Mucosa of rectum (tissue), 2 donors: ENCODE results near the gene UMODL1.
A peak's percentile ranks its signal among the peaks of the same experiment; 100 is the strongest.

ENCODE experiments used
- H3K27ac ChIP-seq, 2 donors: one replicate each; pipeline ENCODE4 v1.7.0; 2013; ENCODE audit warnings: inconsistent platforms in 2 of 2, low read depth in 2 of 2, low read length in 2 of 2
- H3K27me3 ChIP-seq, 2 donors: one replicate each; pipeline ENCODE4 v1.7.0; 2013; ENCODE audit warnings: low read length in 2 of 2; ENCODE audit not compliant: control insufficient read depth in 2 of 2, insufficient read depth in 2 of 2
- H3K36me3 ChIP-seq, 2 donors: one replicate each; pipeline ENCODE4 v1.7.0; 2013; ENCODE audit warnings: low read length in 2 of 2; ENCODE audit not compliant: control insufficient read depth in 2 of 2, insufficient read depth in 2 of 2
- H3K4me1 ChIP-seq, 2 donors: one replicate each; pipeline ENCODE4 v1.7.0; 2013; ENCODE audit warnings: low read length in 2 of 2, mild to moderate bottlenecking in 1 of 2; ENCODE audit not compliant: control insufficient read depth in 2 of 2, insufficient read depth in 2 of 2
- H3K4me3 ChIP-seq, 2 donors: one replicate each; pipeline ENCODE4 v1.7.0; 2013; ENCODE audit warnings: low read length in 2 of 2
- H3K9ac ChIP-seq, 2 donors: one replicate each; pipeline ENCODE4 v1.7.0; 2013; ENCODE audit warnings: low read length in 2 of 2, low read depth in 1 of 2, mild to moderate bottlenecking in 1 of 2
- H3K9me3 ChIP-seq, 2 donors: one replicate each; pipeline ENCODE4 v1.7.0; 2013; ENCODE audit warnings: low read length in 2 of 2; ENCODE audit not compliant: control insufficient read depth in 2 of 2
- donor health status: healthy.
- donor health status: Normal muscosa, but diverticular disease.

UMODL1 gene

DNA sequence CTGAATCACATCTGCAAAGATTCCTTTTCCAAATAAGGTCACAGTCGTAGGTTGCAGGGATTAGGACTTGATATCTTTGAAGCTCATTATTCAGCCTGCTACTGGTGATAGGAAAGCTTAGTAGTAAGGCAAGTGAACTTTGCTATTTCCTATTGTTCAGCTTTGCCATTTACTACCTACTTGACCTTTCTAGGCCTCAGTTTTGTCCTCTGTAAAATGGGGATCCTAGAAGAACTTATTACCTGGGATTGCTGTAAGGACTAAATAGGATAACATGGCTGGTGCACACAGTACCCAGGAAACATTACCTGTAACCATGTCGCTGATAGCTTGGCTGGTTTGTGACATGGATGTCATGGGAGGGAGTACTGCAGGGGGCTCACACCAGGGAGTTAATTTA lies 24.5 kb downstream of the UMODL1 start:
- no peaks in the 10 kb centered on the region for H3K27me3 ChIP-seq
- H3K4me3 ChIP-seq = no peak overlapping the region
- H3K9me3 ChIP-seq = peaks cover 0 to 7% of the 10 kb centered on the region in 2 donors
- no peaks in the 10 kb centered on the region for H3K36me3 ChIP-seq
- H3K4me1 ChIP-seq = peaks cover 9 to 17% of the 10 kb centered on the region in 2 donors
- H3K27ac ChIP-seq = no peak overlapping the region
- no peak overlapping the region for H3K9ac ChIP-seq

DNA sequence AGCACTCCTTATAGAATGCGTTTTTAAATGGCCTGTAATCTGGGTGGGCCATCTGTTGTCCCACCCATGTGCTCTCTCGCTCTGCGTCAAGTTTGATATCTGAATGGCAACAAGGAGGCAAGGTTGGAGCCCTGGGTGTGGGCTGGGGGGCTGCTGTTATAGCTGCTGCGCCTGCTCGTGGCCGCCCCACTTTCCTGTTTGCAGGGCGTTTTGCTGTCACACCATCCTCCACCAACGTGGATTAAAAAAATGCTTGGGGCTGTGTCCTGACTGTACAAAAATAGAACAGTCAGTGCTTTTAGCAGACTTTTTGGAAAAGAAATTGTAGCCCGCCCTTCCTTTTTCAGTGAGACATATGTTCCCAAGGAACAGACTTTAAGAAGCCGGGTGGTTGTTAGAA lies 25.4 kb downstream of the UMODL1 start:
- no peak overlapping the region for H3K27ac ChIP-seq
- H3K9ac ChIP-seq = no peak overlapping the region
- peaks cover 14 to 23% of the 10 kb centered on the region in 2 donors for H3K4me1 ChIP-seq
- H3K36me3 ChIP-seq = no peaks in the 10 kb centered on the region
- H3K4me3 ChIP-seq = no peak overlapping the region
- H3K9me3 ChIP-seq = peaks cover 0 to 7% of the 10 kb centered on the region in 2 donors
- no peaks in the 10 kb centered on the region for H3K27me3 ChIP-seq

DNA sequence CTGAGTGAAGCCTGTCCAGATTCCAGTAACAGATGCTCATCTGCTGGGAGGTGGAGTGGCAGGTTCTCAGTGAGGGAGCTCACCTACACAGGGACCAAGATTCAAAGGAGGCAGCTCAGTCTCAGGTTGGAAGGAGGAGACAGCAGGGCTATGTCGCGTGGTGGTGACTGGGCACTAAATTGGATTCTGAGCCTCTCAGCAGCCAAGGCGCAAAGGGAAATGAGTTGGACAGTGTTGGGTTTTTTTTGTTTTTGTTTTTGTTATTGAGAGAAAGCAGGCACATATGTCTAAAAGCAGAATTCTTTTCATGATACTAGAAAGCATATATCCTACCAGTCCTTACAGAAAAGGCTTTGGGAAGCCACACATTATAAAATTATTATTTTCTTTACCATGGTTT lies 26.2 kb downstream of the UMODL1 start:
- H3K27me3 ChIP-seq = no peaks in the 10 kb centered on the region
- no peak overlapping the region for H3K4me3 ChIP-seq
- no peaks in the 10 kb centered on the region for H3K36me3 ChIP-seq
- H3K27ac ChIP-seq = peak overlapping the region; percentile 78 to 86
- peaks cover 21 to 31% of the 10 kb centered on the region in 2 donors for H3K4me1 ChIP-seq
- H3K9me3 ChIP-seq = peaks cover 0 to 7% of the 10 kb centered on the region in 2 donors
- H3K9ac ChIP-seq = peak overlapping the region in 1 of 2 donors; percentile 9

DNA sequence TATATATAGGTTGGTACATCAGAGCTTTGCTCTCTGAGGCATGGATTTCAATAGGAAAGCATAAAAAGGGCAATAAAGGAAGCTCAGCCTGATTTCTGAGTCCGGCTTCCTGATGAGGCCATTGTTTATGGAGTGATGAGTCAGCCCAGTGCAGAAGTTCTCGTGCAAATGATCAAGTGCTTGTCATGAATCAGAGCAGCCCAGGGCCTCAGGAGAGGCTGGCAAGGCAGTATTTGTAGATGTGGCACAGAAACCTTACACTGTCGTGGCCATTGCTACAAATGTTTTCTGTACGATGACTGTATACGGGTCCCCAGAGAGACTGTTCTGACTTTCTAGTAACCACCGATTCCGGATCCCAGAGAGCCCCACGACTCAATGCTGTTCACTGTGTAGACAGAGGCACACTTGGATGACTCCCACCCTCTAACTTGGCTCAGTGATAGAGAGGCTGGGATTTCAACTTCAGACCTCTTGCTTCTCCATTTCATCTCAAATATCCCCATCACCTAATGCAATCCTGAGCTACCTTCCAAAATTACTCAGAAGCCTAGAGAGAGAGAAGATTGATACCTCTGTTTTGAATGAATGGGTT lies 26.8 kb downstream of the UMODL1 start:
- Histone ChIP-seq H3K4me1 (peaks cover 26 to 36% of the 10 kb centered on the region in 2 donors), H3K27ac (peak overlapping the region; percentile 78 to 86), H3K36me3 (no peaks in the 10 kb centered on the region), H3K4me3 (peak overlapping the region in 1 of 2 donors; percentile 20), H3K9ac (peak overlapping the region in 1 of 2 donors; percentile 69), H3K27me3 (no peaks in the 10 kb centered on the region), H3K9me3 (peaks cover 0 to 7% of the 10 kb centered on the region in 2 donors)

DNA sequence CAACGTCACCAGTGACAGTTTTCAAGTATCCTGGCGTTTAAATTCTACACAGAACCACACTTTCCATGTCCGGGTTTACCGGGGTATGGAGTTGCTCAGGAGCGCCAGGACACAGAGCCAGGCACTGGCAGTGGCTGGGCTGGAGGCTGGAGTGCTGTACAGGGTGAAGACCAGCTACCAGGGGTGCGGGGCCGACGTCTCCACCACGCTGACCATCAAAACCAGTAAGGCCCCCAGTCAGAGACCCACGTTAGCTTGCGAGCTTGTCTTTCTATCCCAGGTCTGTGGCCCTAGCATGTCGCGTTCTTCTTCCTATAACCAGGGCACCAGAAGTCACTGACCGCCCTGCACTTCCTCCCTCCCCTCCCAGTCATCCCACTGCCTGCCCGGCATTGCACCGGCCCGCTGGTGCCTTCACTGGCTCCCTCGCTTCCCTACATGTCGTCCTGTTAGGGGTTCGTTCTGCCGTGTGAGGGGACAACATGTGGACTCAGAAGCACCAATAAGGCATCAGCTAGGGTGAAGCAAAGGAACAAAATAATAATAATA lies 27.9 kb downstream of the UMODL1 start:
- Histone ChIP-seq H3K9ac (no peak overlapping the region), H3K27me3 (no peaks in the 10 kb centered on the region), H3K36me3 (no peaks in the 10 kb centered on the region), H3K27ac (no peak overlapping the region), H3K4me3 (no peak overlapping the region), H3K4me1 (peaks cover 31 to 47% of the 10 kb centered on the region in 2 donors), H3K9me3 (peaks cover 0 to 7% of the 10 kb centered on the region in 2 donors)

DNA sequence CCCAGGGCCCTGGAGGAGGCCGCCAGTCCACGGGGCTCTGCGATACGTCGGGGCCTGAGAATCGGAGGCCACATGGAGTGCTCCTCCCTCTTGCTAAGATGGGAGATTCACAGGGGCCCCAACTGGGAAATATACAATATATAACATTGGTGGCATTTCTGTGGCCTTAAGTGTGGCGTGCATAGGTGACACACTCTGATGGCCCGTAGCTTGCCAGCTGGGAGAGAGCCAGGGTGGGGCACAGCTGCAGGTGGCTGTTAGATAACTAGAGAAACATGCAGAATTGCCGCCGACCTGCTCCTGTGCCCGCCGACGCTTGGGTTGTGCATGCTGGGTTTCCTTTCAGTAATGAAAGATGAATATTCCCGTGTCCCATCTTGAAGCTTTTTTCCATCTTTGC lies 30.1 kb downstream of the UMODL1 start:
- H3K4me3 ChIP-seq = no peak overlapping the region
- H3K4me1 ChIP-seq = peaks cover 31 to 48% of the 10 kb centered on the region in 2 donors
- H3K27me3 ChIP-seq = no peaks in the 10 kb centered on the region
- H3K9ac ChIP-seq = no peak overlapping the region
- H3K27ac ChIP-seq = peak overlapping the region; percentile 72 to 74
- H3K36me3 ChIP-seq = no peaks in the 10 kb centered on the region
- no peaks in the 10 kb centered on the region for H3K9me3 ChIP-seq

DNA sequence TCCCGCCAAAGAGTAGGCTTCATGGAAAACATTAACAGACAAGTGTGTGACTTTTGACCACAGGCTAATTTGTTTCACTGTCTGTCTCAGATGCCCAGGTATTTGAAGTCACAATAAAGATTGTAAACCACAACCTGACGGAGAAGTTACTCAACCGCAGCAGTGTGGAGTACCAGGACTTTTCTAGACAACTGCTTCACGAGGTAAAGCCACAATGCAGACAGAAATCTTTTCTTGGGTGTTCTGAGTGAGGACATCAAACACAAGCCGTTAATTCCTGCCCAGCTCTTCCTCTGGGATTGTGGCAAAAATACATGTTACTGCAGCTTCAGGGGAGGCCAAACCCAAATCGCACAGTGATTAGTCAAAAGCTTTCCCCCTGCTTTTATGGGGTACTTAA lies 31.0 kb downstream of the UMODL1 start:
- peak overlapping the region; percentile 72 to 74 for H3K27ac ChIP-seq
- no peak overlapping the region for H3K4me3 ChIP-seq
- peaks cover 29 to 49% of the 10 kb centered on the region in 2 donors for H3K4me1 ChIP-seq
- no peak overlapping the region for H3K9ac ChIP-seq
- no peaks in the 10 kb centered on the region for H3K27me3 ChIP-seq
- H3K9me3 ChIP-seq = no peaks in the 10 kb centered on the region
- no peaks in the 10 kb centered on the region for H3K36me3 ChIP-seq

DNA sequence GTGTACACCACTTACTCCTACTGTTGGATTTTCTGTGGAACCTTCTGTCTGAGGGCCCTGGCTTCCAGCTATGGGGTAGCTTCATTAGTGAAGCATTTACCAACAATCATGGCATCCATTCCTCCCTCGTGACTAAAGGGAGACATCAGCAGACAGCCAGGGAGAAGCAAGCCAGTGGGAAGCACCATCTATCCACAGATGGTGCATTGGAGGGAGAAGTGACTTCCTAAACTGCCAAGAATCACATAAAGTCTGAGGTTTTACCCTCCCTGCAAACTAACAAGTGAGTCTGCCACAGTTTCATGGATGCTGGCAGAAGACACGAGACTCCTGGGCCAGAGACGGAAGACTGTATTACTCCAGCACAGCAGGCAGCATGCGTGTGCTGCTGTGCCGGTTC lies 31.4 kb downstream of the UMODL1 start:
- Histone ChIP-seq H3K9ac (no peak overlapping the region), H3K27me3 (no peaks in the 10 kb centered on the region), H3K9me3 (no peaks in the 10 kb centered on the region), H3K27ac (peak overlapping the region; percentile 72 to 74), H3K4me3 (peak overlapping the region in 1 of 2 donors; percentile 30), H3K36me3 (no peaks in the 10 kb centered on the region), H3K4me1 (peaks cover 30 to 50% of the 10 kb centered on the region in 2 donors)

DNA sequence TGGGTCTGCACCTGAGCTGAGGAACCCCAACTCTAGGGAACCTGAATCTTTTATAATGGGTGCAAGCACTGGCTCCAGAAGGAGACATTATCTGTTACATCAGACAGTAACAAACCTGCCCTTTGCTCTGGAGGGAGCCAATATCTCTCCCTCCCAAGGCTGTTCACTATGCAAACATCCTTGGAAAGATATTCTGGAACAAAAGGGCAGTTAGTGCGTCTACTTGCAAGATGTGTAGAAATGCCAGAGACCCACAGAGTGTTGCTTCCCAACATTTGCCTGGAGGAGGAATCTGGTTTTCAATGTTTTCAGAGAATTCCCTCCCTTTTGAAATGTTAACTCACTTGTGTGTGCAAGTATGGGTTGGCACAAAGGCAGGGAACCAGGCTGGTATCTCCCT lies 31.9 kb downstream of the UMODL1 start:
- no peaks in the 10 kb centered on the region for H3K9me3 ChIP-seq
- H3K27ac ChIP-seq = peak overlapping the region; percentile 72 to 74
- H3K27me3 ChIP-seq = no peaks in the 10 kb centered on the region
- H3K4me3 ChIP-seq = peak overlapping the region; percentile 30 to 39
- H3K36me3 ChIP-seq = no peaks in the 10 kb centered on the region
- no peak overlapping the region for H3K9ac ChIP-seq
- peaks cover 29 to 51% of the 10 kb centered on the region in 2 donors for H3K4me1 ChIP-seq

DNA sequence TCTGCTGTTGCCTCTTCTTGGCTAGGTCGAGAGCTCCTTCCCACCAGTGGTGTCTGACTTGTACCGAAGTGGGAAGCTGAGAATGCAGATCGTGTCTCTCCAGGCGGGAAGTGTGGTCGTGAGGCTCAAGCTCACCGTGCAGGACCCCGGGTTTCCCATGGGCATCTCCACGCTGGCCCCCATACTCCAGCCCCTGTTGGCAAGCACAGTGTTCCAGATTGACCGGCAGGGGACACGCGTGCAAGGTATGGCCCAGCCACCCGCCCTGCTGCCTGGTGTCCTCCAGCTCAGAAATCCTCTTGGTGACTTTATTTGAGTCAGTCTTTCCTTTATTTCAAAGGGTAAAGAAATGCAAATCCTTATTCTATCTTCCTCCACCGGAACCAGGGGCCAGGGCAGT lies 32.7 kb downstream of the UMODL1 start:
- Histone ChIP-seq H3K9me3 (no peaks in the 10 kb centered on the region), H3K9ac (no peak overlapping the region), H3K27ac (peak overlapping the region in 1 of 2 donors; percentile 63), H3K27me3 (no peaks in the 10 kb centered on the region), H3K4me1 (peaks cover 26 to 47% of the 10 kb centered on the region in 2 donors), H3K36me3 (no peaks in the 10 kb centered on the region), H3K4me3 (no peak overlapping the region)
